ENCODE data around the gene LIMS4. TPM values are rescaled to one million over a fixed set of nuclear protein-coding genes. Genes with fewer than 3 reads are reported as not detected.
A peak's percentile ranks its signal among the peaks of the same experiment; 100 is the strongest.
"Not testable (repeated sequence)": the region's sequence is repeated elsewhere in the genome, so short reads cannot be mapped to it uniquely, and the experiment has no call there.

LIMS4 gene
- total RNA-seq, 2 donors from 2014 or later: 0.41 to 0.62 TPM

DNA sequence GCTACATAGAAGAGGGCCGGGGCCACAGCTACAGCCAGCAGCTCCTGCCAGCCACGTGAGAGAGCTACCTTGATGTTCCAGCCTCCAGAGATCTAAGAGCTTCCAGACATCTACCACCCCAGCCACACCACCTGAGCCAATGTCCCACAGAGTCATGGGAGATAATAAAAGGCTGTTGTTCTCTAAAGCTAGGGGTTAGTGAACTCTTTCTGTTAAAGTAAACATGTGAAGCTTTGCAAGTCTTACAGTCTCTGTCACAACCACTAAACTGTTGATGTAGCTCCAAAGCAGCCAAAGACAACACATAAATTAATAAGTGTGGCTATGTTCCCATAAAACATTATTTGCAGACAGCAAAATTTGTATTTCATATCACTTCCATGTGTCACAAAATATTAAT lies 67.6 kb downstream of the LIMS4 start:
- H3K9me3 Mint-ChIP-seq; DNase-seq (ENCODE audit: low spot score in 2 of 2); H3K27ac Mint-ChIP-seq; H3K36me3 Mint-ChIP-seq; ATAC-seq: not testable (repeated sequence)

- not testable (repeated sequence) for H3K36me3 Mint-ChIP-seq; ATAC-seq; H3K9me3 Mint-ChIP-seq; DNase-seq (ENCODE audit: low spot score in 2 of 2); H3K27ac Mint-ChIP-seq
Measured at GRCh38 chr2:110404246-110404645, 68.4 kb downstream of the LIMS4 start.

- H3K27ac Mint-ChIP-seq; DNase-seq (ENCODE audit: low spot score in 2 of 2); H3K36me3 Mint-ChIP-seq; H3K9me3 Mint-ChIP-seq: not testable (repeated sequence)
- peak; percentile 79 to 86 for ATAC-seq
Measured at GRCh38 chr2:110401001-110401618, 71.5 kb downstream of the LIMS4 start.

- not testable (repeated sequence) for H3K27ac Mint-ChIP-seq; ATAC-seq; DNase-seq (ENCODE audit: low spot score in 2 of 2); H3K36me3 Mint-ChIP-seq; H3K9me3 Mint-ChIP-seq
Measured at GRCh38 chr2:110399378-110399777, 73.2 kb downstream of the LIMS4 start.

- DNase-seq (ENCODE audit: low spot score in 2 of 2); ATAC-seq; H3K9me3 Mint-ChIP-seq; H3K27ac Mint-ChIP-seq; H3K36me3 Mint-ChIP-seq: not testable (repeated sequence)
Measured at GRCh38 chr2:110395990-110396389, 76.6 kb downstream of the LIMS4 start.

Other genes starting within 250 kb of the LIMS4 start
- 10 to 100 TPM; 14.0 to 23.0 TPM for gene RGPD6, start 104.4 kb upstream of the LIMS4 start, total RNA-seq
- gene BUB1, start 205.2 kb upstream of the LIMS4 start, total RNA-seq: 100 to 1,000 TPM in 1 of 2 donors, 10 to 100 TPM in 1; 94.7 to 143 TPM